ENCODE data around the gene ATP10A. TPM values are rescaled to one million over a fixed set of nuclear protein-coding genes. Genes with fewer than 3 reads are reported as not detected.

ATP10A gene
- polyA plus RNA-seq, 1 of the 3 experiments (the other 2 are of a cell fraction), result not detected

DNA sequence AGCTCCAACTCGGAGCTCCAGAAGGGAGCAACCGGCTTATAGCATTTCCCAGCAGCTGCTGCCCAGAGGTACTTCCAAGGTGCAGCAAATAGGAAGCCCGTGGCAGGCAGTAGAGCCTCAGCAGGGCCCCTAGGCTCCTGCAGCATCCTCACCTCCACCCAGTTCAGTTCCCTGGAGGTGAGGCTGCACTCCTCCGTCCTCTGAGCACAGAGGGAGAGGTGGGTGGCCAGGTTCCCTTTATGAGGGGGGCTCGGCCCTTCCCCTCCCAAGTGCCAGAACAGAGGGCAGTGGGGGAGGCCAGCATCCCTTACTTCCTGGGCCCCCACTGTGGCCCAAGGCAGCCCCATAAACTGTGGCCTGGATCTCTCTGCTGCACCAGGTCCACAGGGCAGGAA is 150.2 kb downstream of the ATP10A start:
- Histone ChIP-seq H3K36me3 (replicated peaks in 1 of 2; ENCODE audit: control insufficient read depth in 1 of 2, insufficient read depth in 2 of 2, low read length in 1 of 2) (no peaks in the 10 kb centered on the region), H3K79me2 (ENCODE audit: insufficient read depth) (no peaks in the 10 kb centered on the region), H3F3A (replicated peaks; ENCODE audit: insufficient read depth) (no peaks in the 10 kb centered on the region), H3K9ac (no peak overlapping the region), H3K27ac (ENCODE audit: low read depth in 2 of 2, low read length in 1 of 2) (no peak overlapping the region), H2AFZ (ENCODE audit: low read depth) (no peak overlapping the region), H3K4me1 (ENCODE audit: control insufficient read depth in 1 of 2, insufficient read depth in 2 of 2, low read depth in 1 of 2, low read length in 1 of 2) (no peaks in the 10 kb centered on the region), H3K9me2 (no peaks in the 10 kb centered on the region), H3K9me3 (no peaks in the 10 kb centered on the region), H3K4me2 (no peak overlapping the region), H3K27me3 (ENCODE audit: insufficient read depth) (no peaks in the 10 kb centered on the region), H3K4me3 (ENCODE audit: low read depth in 2 of 2, low read length in 1 of 2) (no peak overlapping the region), H4K20me1 (ENCODE audit: insufficient read depth) (no peaks in the 10 kb centered on the region)
- DNase-seq, result no peak
- POLR2A ChIA-PET, result no interaction called here
- TF ChIP-seq FOSL2 (IDR thresholded peaks at IDR 0.05; ENCODE audit: borderline replicate concordance, low read depth), result no peak
- no peak for TF ChIP-seq SMC3 (IDR thresholded peaks at IDR 0.05; ENCODE audit: low read depth, low read length)
- TF ChIP-seq ELF1 (IDR thresholded peaks at IDR 0.05), result no peak
- no peak for TF ChIP-seq FOXJ3 (CRISPR knock-in tag; IDR thresholded peaks at IDR 0.05)
- TF ChIP-seq, protein P1, sequence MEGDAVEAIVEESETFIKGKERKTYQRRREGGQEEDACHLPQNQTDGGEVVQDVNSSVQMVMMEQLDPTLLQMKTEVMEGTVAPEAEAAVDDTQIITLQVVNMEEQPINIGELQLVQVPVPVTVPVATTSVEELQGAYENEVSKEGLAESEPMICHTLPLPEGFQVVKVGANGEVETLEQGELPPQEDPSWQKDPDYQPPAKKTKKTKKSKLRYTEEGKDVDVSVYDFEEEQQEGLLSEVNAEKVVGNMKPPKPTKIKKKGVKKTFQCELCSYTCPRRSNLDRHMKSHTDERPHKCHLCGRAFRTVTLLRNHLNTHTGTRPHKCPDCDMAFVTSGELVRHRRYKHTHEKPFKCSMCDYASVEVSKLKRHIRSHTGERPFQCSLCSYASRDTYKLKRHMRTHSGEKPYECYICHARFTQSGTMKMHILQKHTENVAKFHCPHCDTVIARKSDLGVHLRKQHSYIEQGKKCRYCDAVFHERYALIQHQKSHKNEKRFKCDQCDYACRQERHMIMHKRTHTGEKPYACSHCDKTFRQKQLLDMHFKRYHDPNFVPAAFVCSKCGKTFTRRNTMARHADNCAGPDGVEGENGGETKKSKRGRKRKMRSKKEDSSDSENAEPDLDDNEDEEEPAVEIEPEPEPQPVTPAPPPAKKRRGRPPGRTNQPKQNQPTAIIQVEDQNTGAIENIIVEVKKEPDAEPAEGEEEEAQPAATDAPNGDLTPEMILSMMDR (IDR thresholded peaks at IDR 0.05), result no peak
- TF ChIP-seq RAD21 (IDR thresholded peaks at IDR 0.05; ENCODE audit: low read length), result no peak
- no peak for TF ChIP-seq TEAD4 (IDR thresholded peaks at IDR 0.05; ENCODE audit: borderline replicate concordance, insufficient read depth)
- no peak for TF ChIP-seq NRF1 (IDR thresholded peaks at IDR 0.05; ENCODE audit: low read depth, low read length)
- TF ChIP-seq GABPA (IDR thresholded peaks at IDR 0.05; ENCODE audit: low read depth), result no peak
- TF ChIP-seq, protein P2, sequence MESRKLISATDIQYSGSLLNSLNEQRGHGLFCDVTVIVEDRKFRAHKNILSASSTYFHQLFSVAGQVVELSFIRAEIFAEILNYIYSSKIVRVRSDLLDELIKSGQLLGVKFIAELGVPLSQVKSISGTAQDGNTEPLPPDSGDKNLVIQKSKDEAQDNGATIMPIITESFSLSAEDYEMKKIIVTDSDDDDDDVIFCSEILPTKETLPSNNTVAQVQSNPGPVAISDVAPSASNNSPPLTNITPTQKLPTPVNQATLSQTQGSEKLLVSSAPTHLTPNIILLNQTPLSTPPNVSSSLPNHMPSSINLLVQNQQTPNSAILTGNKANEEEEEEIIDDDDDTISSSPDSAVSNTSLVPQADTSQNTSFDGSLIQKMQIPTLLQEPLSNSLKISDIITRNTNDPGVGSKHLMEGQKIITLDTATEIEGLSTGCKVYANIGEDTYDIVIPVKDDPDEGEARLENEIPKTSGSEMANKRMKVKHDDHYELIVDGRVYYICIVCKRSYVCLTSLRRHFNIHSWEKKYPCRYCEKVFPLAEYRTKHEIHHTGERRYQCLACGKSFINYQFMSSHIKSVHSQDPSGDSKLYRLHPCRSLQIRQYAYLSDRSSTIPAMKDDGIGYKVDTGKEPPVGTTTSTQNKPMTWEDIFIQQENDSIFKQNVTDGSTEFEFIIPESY (IDR thresholded peaks at IDR 0.05; ENCODE audit: borderline replicate concordance, low read depth), result no peak
- no peak for TF ChIP-seq NFIC (IDR thresholded peaks at IDR 0.05; ENCODE audit: borderline replicate concordance)
- TF ChIP-seq FOXM1 (IDR thresholded peaks at IDR 0.05; ENCODE audit: low read depth), result no peak
- TF ChIP-seq TAF1 (IDR thresholded peaks at IDR 0.05; ENCODE audit: borderline replicate concordance, low read depth, low read length), result no peak
- no peak for TF ChIP-seq GATA2 (CRISPR knock-in tag; IDR thresholded peaks at IDR 0.05)
- no peak for TF ChIP-seq MXI1 (IDR thresholded peaks at IDR 0.05; ENCODE audit: low read depth, low read length)
- no peak for TF ChIP-seq EZH2phosphoT487 (IDR thresholded peaks at IDR 0.05; ENCODE audit: borderline replicate concordance, low read depth)
- TF ChIP-seq JUND (IDR thresholded peaks at IDR 0.05), result no peak
- no peak for TF ChIP-seq TCF12 (IDR thresholded peaks at IDR 0.05)
- WGBS (ENCODE audit: low lambda C conversion rate), result 25% methylated on average over 4 of the region's 5 CpGs
- CTCF ChIA-PET, result interaction anchor here (0.7 to 2.2 kb wide), 3 partner anchors 8 to 221 kb away, joined by 3 to 6 read pairs (median 3); no protein-coding TSS in a partner anchor
